C4-2B (cell line): Measurements from ENCODE around the gene KRT1.

ENCODE experiments used
- ZFX ChIP-seq: fragments of 450-650 bp; IDR thresholded peaks from 2 replicates; pipeline ENCODE4 v1.6.1; 2017
- TF ChIP-seq, protein P1 (sequence below): fragments of 450-650 bp; conservative IDR thresholded peaks from 2 replicates; pipeline ENCODE4 v1.5.1; 2017; ENCODE audit warnings: mild to moderate bottlenecking

DNA sequence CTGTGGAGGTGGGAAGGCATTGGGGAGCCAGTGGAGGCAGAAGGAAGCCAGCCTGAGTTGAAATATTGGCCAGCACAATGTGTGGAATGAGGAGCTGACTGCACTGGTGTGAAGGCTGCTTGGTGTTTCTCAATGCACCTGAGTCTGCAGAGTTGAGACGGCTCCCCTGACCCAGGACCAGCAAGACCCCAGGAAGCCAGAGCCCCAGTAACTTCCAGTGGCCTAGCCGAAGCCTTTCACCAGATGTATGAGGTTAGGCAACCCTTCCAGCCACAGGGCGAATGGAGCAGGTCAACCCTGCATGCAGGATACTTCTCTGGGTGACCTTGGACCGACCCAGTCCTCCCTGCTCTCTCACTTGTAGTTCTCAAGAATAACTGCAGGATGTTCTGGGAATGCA, 48.9 kb downstream of the KRT1 start:
- TF ChIP-seq, protein P1, sequence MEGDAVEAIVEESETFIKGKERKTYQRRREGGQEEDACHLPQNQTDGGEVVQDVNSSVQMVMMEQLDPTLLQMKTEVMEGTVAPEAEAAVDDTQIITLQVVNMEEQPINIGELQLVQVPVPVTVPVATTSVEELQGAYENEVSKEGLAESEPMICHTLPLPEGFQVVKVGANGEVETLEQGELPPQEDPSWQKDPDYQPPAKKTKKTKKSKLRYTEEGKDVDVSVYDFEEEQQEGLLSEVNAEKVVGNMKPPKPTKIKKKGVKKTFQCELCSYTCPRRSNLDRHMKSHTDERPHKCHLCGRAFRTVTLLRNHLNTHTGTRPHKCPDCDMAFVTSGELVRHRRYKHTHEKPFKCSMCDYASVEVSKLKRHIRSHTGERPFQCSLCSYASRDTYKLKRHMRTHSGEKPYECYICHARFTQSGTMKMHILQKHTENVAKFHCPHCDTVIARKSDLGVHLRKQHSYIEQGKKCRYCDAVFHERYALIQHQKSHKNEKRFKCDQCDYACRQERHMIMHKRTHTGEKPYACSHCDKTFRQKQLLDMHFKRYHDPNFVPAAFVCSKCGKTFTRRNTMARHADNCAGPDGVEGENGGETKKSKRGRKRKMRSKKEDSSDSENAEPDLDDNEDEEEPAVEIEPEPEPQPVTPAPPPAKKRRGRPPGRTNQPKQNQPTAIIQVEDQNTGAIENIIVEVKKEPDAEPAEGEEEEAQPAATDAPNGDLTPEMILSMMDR = no peak
- TF ChIP-seq ZFX = no peak
